ENCODE measurements around the gene CYS1.

CYS1 gene

DNA sequence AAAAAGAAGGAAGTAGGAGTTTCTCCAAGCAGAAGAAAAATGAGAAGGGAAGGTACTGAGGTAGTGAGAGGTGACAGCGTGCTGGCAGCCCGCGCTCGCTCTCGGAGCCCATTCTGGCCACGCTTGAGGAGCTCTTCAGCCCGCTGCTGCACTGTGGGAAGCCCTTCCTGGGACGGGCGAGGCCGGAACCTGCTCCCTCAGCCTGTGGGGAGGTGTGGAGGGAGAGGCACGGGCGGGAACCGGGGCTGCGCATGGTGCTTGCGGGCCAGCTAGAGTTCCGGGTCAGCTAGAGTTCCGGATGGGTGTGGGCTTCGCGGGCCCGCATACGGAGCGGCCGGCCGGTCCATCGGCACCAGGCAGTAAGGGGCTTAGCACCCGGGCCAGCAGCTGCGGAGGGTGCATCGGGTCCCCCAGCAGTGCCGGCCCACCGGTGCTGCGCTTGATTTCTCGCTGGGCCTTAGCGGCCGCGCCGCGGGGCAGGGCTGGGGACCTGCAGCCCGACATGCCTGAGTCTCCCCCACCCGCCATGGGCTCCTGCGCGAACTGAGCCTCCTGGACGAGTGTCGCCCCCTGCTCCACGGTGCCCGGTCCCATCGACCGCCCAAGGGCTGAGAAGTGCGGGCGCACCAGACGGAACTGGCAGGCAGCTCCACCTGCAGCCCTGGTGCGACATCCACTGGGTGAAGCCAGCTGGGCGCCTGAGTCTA, 11.1 kb upstream of the CYS1 start:
- DNase-seq = no peak

DNA sequence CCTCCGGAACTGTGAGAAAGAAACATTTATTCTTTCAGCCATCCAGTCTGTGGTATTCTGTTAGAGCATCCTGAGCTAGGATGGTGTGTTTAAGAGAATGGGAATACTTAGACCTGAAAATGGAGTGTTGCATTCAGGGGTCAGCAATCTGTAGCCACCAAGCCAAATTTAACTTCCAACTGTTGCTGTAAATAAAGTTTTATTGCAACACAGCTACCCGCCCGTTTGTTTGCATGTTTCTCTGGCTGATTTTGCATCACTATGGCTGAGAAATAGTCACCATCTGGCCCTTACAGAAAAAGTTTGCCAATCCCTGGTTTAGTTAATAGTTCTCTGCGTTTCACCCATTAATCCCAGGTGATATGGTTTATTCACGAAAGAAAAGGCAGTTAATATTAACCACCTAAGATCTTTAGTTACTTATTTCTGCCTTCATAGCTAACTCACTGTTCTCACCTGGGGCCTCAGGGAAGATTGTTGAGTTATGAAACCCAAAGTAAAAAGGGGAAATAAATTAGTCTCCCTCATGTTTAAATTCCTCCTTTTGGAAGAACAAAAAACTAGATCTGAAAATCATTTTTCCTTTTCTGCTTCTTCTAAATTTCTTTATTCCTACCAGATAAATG, 9.5 kb upstream of the CYS1 start:
- no peak for DNase-seq

DNA sequence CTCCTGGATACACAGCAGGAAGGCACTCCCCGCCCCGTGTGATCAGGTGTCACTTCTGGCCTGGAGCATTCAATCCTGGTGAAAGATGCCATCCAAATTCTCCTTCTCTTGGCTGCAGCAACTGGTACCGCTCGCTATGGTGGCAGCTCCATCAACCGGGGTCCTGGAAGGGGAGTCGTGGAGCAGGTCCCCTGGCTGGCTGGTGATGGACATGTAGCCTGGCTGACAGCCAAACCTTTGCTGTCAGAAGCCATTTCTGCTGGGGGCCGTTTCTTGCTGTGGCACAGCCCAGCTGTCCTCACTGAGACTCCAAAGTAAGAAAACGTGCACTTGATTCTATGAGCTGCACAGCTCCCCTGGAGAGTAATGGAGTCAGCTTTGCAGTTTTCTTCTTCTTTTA, 7.1 kb upstream of the CYS1 start:
- no peak for DNase-seq

DNA sequence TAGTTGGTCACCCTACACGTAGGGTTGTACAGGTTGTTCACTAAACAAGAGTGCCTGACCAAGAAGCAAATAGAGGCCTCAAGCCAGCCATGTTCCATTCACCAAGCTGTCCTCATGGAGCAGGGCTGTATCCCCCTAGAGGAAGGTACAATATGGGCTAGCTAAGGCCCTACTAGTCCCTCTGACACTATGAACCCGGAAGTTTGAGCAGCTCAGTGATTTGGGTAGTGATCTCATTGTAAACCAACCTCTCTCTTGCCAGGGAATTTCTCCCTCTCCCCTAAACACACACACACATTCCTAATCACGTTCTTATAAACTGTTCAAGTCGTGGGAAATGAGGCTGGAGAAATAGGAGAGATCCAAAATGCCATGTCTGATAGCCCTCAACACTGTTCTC, 6.7 kb upstream of the CYS1 start:
- DNase-seq = no peak

DNA sequence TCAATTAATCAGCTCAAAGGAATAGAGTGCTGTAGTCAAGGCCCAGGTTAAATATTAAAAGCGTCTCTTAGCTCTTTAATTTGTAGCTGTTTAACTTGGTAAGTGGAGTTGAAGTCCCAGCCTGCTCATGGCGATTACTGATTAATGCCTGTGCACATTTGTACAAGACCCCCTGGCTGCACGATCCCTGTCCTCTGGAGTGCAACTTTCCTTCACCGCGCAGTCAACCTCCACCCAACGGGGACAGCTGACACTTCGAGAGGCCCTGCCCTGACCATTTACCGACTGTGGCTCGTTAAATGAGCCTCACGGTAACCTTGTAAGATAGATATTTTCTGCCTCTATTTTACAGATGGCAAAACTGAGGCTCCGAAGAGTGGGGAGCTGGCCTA, 5.5 kb upstream of the CYS1 start:
- no peak for DNase-seq

DNA sequence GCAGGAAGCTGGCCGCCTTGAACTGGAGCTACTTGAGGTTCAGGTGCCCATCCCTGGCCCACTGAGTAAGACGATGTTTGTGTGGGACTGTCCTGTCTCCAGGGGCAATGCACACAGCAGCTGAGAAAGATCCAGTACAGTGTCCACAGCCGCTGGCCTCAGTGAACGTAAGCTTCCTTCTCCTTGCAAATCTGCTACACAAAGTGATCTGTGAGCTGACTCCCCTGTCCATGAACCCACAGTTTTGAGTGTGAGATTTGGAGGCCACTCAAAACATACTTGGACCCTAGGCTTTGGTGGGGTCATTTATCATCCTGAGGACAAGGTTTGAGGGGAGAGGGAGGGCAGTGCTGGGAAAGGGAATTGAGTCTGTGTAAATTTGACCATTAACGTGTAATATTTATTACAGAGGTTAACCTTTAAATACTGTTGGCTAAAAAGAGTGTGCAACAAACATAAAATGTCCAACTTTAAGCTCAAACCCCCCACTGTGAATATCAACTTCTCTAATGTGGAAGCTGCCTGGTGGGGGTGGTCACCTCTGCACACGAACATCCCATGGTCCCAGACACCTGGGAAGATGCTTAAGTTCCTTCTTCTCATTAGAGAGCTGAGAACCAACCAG, 4.9 kb upstream of the CYS1 start:
- no peak for DNase-seq

DNA sequence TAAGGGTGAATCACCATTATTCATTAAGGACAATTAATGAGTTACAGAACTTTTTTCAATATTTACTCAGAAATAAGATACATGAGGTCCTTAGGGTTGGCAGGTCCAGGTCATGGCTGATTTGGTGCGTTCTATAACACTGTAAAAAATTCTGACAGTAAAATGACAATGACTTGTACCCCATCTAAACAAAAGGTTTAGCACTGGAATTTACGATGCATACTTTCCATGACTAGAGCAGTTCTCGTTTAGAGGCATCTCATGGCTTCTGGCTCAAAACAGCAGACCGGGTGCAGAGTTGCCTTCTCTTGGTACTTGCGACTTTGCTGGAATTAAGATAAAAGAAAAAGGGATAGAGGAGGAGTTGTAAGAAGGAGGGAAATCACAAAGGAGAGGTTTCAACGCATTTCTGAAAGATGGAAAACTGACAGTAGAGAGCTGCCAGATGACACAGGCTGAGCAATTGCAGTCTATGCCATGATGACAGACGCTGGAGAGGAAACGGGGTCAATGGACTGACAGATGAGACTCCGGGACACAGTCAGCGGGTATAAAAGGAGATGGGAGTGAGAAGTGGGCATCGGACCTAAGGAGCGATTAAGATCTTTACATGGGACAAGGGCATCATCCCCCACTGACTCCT, 4.1 kb upstream of the CYS1 start:
- no peak for DNase-seq

DNA sequence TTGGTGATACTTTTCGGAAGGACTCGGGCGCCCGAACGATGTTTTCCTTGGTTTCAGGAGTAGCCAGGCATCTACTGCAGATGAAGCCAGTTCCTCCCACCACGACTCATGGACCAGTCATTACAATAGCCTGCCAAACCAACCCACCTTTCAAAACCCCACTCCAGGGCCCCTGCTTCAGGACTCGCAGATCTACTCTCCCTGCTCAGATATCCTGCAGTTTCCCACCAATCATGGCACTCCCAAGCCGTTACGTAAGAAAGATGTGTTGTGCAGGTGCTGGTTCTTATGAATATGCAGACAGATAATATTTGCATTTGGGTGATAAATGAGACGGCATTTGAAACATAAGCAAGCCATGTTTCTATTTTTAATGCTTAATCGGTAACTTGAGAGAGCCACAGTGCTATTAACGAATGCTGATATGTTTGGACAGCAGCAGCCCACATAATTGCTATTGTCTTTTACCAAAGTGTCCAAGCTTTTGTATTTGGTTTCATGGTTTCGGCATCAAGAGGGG, 3.5 kb upstream of the CYS1 start:
- DNase-seq = peak; percentile 73

DNA sequence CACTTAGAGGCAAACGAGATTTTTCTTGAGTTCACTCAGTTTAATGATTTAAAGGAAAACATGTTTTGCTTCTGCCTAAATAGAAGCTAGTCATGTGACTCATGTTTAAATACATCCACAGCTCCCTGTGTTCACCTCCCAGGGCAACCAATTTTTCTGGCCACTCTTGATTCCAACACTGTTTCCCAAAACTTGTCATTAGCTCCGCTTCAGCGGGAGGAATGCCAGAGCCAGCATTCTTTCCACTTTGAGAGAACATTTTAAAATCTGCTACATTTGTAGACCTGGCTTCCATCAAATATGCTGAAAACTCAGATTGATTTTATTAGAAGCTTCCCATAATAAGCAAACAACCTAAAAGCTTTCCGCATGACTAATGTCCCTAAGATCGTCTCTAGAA, 2.8 kb upstream of the CYS1 start:
- DNase-seq = no peak

DNA sequence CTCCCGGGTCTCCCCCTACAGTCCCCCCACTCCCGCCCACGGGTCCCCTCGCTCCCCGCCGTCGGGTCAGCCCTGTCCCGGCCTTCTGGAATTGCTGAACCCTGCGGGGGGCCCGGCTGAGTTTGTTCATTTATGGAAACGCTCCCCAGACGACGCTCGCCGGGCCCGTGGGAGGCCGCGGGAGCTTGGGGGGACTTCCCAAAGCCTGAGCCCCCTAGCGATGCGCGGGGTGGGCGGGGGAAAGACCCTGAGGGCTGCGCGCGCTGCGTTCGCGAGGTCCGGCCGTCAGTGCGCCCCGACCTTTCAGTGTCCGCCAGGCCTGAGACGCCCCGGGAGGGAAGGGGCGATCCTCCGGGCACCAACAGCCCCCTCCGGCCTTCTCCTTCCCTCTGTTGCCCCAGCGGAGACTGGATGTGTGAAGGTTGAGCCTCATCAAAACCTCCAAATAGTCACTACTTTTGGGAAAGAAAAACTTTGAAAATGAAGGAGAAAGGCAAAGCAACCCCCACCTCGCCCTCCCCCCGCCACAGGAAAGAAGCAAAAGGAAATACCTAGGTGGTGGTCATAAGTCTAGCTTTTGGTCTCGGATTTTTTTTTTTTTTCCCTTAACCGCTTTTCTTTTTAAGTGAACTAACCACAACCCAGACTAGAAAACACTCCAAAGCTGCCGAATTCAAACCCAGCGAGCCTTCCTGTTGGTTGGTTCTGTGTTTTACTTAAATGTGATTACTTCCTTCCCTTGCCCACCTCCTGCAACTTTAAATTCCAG, 509 bp upstream of the CYS1 start:
- no peak for DNase-seq

DNA sequence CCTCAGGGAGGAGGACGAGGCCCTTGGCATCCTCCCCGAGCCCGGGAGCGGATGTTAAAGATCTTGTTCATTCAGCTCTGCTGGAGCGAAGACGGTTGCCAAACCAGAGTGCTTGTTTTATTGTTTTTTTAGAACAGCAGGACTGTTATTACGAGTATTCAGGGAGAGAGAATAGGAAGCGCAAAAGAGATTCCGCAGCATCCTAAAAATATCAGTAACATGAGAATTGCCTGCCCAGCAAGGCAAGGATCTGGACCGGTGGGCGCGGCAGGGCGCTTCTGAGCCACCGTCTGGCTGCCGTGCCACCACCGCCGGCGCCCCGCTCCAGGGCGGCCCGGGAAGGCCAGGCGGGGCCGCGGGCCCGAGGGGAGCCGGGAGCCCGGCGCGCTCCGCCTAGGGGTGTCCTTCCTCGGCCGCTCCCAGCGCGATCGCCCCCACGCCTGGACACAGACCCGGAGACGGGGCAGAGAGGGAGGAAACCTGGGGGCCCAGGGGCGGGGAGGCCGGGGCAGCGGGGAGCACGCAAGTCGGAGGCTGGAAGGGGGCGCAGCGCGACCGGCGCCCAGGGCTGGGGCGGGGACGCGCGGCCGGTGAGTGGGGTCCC, 843 bp downstream of the CYS1 start:
- DNase-seq = no peak

DNA sequence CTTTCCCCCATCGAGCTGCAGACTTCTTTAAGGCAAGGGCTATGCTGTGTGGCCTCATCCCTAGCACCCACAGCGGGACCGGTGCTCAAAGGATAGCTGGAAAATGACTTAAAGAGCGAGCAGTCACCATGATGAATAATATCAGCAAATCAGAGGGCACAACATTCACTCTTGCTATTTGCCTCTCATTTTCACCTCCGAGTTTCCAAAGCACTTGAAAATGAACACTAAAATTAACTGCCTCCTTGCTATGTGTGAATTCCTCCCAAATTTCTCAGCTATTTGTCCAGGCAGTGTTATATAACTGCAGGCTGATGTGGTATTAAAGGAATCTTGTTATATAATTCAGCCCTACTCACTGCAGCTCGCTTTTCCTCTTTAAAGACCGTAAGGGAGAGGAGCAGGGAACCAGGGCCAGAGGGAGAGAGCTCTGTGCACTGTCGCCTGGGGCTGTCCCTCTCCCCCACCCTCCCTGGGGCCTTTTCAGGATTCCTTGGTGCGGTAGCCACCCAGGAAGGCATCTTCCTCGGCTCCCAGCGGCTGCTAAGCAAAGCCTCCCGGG, 1.4 kb downstream of the CYS1 start:
- no peak for DNase-seq

DNA sequence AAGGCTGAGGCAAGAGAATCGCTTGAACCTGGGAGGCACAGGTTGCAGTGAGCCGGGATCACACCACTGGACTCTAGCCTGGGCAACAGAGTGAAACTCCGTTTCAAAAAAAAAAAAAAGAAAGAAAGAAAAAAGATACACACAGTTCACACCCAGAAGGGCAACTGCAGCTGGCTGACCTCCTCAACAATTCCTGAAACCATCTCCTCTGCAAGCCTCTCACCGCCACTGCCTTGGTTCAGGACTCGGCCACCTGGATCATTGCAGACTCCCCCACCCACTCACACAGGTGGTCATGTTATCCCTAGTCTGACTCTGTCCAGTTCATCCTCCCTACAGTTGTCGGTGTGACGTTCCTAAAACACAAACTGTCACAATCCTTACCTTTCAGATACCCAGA, 2.2 kb downstream of the CYS1 start:
- DNase-seq = no peak

DNA sequence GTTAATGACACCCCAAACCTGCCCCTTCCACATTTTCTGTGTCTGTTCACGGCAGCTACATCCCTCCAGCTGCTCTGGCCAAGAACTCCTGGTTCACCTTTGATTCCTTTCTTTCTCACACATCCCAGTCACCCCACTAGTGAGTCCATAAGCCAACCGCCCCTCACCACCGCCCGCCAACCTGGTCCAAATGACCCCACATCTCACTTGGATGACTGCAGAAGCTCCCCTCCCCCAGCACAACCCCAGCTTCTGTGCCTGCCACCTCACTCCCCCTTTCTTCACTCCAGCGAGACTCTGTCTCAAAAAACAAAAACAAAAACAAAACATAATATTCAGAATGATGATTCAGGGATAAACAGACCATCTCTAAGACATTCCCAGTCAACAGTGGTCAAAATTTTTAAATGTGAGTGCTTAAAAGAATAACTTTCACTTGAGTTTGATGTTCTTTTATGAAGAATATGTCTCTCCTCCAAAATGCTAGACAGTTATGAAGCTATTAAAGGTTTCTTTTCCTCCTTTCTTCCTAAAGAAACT, 3.2 kb downstream of the CYS1 start:
- no peak for DNase-seq

DNA sequence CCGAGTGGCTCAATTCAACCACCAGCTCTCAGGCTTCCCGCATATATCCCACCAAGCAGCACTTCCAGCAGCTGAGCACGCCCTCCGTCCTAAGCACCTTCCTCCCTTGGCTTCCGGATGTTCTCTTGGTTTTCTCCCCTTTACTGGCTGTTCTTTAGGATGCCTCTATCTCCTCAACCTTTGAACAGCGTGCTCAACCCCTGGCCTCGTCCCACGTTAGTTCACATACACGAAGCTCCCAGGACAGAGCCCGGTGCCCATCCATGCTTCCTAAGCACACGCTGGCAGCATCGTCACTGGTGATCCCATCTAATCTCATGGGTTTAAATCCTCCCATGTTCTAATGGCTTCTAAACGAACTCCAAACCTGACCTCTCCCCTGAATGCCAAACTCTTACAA, 3.7 kb downstream of the CYS1 start:
- no peak for DNase-seq

DNA sequence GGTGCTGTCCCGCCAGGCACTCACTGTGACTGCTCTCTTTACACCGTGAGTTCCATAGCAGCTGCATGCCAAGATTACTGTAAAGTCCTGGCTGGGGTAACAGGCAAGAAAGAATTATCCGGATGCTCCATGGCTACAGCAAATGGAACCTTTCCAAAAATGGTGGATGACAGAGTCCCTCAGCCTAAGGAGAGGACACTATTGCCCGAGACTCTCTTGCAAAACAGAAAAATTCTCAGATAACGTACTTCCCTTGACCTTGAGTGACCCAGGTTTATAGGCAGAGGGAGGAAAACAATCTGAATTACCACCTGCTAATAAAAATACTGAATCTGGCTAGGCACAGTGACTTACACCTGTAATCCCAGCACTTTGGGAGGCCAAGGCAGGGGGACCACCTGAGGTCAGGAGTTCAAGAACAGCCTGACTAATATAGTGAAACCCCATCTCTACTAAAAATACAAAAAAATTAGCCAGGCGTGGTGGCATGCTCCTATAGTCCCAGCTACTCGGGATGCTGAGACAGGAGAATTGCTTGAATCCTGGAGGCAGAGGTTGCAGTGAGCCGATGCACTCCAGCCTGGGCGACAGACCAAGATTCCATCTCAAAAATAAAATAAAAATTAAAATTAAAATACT, 4.5 kb downstream of the CYS1 start:
- DNase-seq = no peak

DNA sequence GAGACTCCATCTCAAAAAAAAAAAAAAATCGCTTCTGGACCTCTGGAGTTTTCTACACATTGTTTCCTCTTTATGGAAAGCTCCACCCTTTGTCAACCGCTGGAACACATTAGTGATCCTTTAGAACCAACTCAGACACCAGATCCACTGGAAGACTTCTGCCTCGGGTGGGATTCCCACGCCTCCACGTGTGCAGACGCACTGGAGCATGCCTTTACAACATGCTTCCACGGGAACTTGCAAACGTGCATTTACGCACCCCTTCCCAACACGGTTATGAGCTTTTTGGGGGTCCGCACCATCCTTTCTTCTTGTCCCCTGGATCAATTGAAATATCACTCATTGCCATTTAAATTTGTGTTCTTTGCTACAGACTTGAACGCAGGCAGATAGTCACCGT, 5.1 kb downstream of the CYS1 start:
- DNase-seq = no peak

DNA sequence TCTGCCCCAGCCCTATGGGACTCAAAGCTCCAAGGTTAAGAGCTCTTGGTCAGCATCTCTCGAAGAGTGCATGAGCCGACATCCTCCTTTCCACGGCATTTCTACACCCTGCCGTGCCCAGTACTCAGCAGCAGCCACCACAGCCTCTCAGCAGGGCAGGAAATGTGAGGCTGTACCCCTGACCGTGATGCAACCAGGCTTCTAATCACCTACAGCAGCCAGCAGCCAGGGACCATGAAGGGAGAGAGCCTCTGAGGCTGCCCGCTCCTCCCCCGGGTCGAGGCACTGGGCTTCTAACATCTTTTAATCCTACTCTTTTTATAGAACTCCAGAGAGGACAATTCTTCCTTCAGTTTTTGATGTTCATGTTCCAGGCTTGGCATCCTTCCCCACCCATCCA, 6.5 kb downstream of the CYS1 start:
- no peak for DNase-seq

DNA sequence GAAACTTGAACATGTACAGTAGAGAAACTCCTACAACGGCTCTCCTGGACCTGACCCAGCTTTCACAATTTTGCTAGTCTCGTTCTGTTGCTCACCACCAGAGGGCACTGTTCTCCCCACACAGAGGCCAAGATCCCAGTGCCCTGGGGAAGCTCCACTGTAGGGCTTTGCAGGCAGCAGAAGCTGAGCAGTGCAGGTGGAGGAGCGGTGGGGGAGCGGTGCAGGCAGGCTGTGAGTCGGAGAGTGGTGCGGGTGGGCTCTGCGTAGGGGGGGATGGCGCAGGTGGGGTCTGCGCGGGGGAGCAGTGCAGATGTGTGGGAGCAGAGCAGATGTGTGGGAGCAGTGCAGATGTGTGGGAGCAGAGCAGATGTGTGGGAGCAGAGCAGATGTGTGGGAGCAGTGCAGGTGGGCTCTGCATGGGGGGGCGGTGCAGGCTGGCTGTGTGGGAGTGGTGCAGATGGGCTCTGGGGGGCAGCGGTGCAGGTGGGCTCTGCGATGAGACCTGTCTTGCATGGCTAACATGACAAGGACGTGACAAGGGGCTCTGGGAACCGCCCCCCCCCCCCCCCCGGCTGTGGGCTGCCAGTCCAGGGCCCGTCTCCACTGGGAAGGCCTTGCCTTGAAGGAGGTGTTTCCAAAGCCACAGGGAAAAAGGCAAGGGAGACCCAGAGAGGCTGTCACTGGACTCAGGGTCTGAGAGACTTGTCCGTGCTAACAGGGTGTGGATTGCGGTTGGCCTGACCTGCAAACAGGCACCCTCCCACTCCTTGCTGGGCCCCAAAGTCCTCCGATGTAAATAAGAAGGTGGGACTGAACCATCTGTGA, 7.3 kb downstream of the CYS1 start:
- peak; percentile 63 for DNase-seq

DNA sequence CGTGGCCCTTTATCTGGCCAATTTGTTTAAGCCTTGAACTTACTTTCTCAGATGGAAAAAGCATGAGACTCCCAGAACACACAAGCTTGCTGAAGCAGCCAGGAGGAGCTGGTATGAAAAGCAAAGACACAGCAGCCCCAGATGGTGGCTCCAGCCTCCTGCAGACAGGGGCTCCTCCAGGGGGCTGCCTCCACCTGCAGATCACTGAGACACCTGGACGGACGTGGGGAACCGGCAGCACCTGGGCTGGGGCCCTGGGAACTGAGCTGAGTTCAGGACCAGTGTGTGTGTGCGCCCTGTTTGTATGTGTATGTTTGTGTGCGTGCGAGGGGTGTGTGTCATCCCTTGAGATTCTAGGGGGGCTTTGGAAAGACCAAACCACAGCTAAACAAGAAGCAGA, 8.6 kb downstream of the CYS1 start:
- no peak for DNase-seq

DNA sequence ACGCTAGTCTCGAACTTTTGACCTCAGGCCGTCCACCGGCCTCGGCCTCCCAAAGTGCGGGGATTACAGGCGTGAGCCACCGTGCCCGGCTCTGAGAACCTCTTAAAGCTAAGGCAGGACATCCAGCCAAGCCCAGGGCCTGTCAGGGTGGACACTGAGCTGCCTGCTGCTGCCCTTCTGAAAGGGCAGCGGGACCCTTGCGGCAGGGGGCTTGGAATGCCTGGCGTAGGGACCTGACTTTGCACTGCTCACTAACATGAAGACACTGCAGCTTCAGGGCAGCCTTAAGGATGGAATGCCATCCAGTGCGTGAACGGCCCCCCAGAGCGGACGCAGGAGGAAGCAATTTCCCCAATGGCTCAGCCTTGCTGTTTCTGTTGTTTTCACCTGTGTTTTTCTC, 9.0 kb downstream of the CYS1 start:
- no peak for DNase-seq
